Posterior vena cava (tissue), 2 donors: ENCODE results near the gene COLQ. TPM values are rescaled to one million over a fixed set of nuclear protein-coding genes. Genes with fewer than 3 reads are reported as not detected.
"Not testable (repeated sequence)": the region's sequence is repeated elsewhere in the genome, so short reads cannot be mapped to it uniquely, and the experiment has no call there.

ENCODE experiments used
- DNase-seq: peaks from one replicate; pipeline ENCODE4 v3.0.0-alpha.2; 2020; ENCODE audit warnings: low spot score
- intact Hi-C, 2 donors: fragments of 100-400 bp; cut with DNase I; formaldehyde crosslinking; loops; one replicate each; pipeline versions ENCODE4 v1.14.1 to v1.14.2; 2022 to 2023
- total RNA-seq, 2 donors: library from RNA; stranded (reverse); fragmentation: NEBNext Ultra II Directional; extraction: Animal tissue kit (Norgen Biotek cat#: 25700); gene quantifications; one replicate each; pipeline ENCODE4 v1.2.1, GENCODE V29; 2021
- donor health status: DM: yes; HTN: yes; CAD: no.
- donor health status: DM: yes; HTN: yes; CAD: no.

Gene COLQ
- total RNA-seq, 2 donors from 2014 or later, result 2.2 to 2.8 TPM

GRCh38 chr3:15467227-15468181, 54.0 kb downstream of the COLQ start:
- DNase-seq, result no peak
- intact Hi-C loops, result loop anchor here in 1 of 2 donors (10.0 kb wide), 1 partner anchor 593 kb away; no protein-coding TSS in a partner anchor

GRCh38 chr3:15465876-15466585, 55.5 kb downstream of the COLQ start:
- no peak for DNase-seq
- intact Hi-C loops, result loop anchor here in 1 of 2 donors (10.0 kb wide), 1 partner anchor 591 kb away; no protein-coding TSS in a partner anchor

GRCh38 chr3:15462451-15462850, 59.1 kb downstream of the COLQ start:
- intact Hi-C loops, result loop anchor here in 1 of 2 donors (10.0 kb wide), 1 partner anchor 588 kb away; no protein-coding TSS in a partner anchor
- DNase-seq, result no peak

- no peak for DNase-seq
- intact Hi-C loops, result loop anchor here in 1 of 2 donors (10.0 kb wide), 1 partner anchor 586 kb away; no protein-coding TSS in a partner anchor
Observed at GRCh38 chr3:15460891-15461531, 60.5 kb downstream of the COLQ start.

- intact Hi-C loops, result no loop called here
Observed at GRCh38 chr3:15458212-15458780, 63.2 kb downstream of the COLQ start.

GRCh38 chr3:15456915-15457314, 64.6 kb downstream of the COLQ start:
- intact Hi-C loops, DNase-seq: not testable (repeated sequence)

More at GRCh38 chr3:15458212-15458780, 63.2 kb downstream of the COLQ start:
- DNase-seq, result no peak

- intact Hi-C loops, result no loop called here
- DNase-seq, result no peak
Observed at GRCh38 chr3:15456321-15456720, 65.2 kb downstream of the COLQ start.

GRCh38 chr3:15455756-15456155, 65.8 kb downstream of the COLQ start:
- intact Hi-C loops, result no loop called here

GRCh38 chr3:15454965-15455364, 66.5 kb downstream of the COLQ start:
- DNase-seq, result no peak
- intact Hi-C loops, result no loop called here

More at GRCh38 chr3:15455756-15456155, 65.8 kb downstream of the COLQ start:
- no peak for DNase-seq

GRCh38 chr3:15453991-15454625, 67.4 kb downstream of the COLQ start:
- intact Hi-C loops, result no loop called here
- no peak for DNase-seq

GRCh38 chr3:15453501-15453900, 68.0 kb downstream of the COLQ start:
- intact Hi-C loops, result no loop called here
- DNase-seq, result no peak

- intact Hi-C loops, result no loop called here
- DNase-seq, result no peak
Observed at GRCh38 chr3:15452961-15453360, 68.5 kb downstream of the COLQ start.

- no peak for DNase-seq
- intact Hi-C loops, result no loop called here
Observed at GRCh38 chr3:15452156-15452555, 69.3 kb downstream of the COLQ start.

- intact Hi-C loops, result no loop called here
- DNase-seq, result no peak
Observed at GRCh38 chr3:15451216-15452113, 70.0 kb downstream of the COLQ start.

- intact Hi-C loops, result no loop called here
- no peak for DNase-seq
Observed at GRCh38 chr3:15450438-15451215, 70.9 kb downstream of the COLQ start.

GRCh38 chr3:15449489-15450224, 71.8 kb downstream of the COLQ start:
- no peak for DNase-seq
- intact Hi-C loops, result no loop called here
